Measurements from ENCODE around the gene CPNE9. TPM values are rescaled to one million over a fixed set of nuclear protein-coding genes. Genes with fewer than 3 reads are reported as not detected.

CPNE9 gene
- total RNA-seq, 2 donors from 2014 or later = not detected

DNA sequence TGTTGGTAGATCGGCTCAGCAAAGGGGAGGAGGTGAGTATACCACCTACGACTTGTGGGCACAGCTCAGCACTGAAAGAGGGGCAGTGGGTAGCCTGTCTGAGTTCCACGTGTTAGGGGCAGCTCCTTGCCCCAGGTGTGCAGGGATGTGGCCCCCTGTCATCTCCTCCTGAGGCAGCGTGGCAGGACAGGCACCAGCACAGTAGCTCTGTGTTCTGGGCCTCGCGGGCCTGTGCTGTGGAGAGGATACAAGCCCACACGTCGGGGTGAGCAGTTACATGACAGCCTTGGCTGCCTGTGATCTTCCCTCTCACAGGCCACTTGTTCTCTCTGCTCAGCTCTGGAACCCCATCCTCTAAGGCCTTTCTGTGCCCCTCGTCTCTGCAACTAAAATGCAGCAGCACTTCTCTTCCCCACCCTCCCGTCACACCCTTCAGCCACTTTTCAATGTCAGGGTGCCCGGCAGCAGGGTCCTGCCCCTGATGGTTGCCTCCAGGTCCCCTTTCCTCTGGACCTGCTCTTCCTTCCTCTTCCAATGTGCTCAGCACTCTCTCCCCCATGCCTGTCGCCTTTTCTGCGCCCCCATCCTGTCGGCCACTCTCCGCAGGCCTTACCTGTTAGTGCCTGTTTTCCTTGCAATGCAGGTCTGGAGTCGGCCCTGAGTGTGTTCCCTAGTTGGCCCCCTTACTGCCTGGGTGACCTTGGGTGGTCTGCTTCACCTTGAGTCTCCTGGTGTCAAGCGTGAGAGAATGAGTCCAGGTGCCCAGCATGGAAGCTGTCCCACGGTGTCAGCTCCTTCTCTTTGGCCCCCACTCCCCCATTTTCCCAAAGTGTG lies 18.2 kb upstream of the CPNE9 start:
- no peak for DNase-seq
- intact Hi-C loops (cut with DNase I, micrococcal nuclease) = no loop called here
- ATAC-seq = no peak

DNA sequence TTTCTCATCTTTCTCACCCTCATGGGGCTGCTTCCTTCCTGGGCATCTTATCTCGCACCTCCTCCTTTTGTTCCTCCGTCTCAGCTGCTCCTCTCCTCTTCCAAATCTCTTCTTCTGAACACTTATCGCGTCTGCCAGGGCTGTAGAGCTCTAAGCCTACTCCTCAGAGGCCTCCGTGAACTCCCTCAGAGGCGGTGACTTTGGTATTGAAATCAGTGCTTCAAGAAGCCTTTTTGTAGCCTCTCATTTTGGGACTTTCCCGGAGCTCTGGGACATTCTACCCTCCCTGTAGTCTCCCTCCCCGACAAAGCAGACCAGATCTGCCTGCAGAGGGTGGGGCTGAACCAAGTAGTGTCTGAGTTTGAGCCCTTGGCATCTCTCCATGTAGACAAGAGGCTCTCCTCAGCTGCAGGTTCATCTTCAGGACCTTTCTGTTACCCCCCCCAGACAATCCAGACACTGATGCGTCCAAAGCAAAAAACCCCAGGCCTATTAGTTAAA lies 17.5 kb upstream of the CPNE9 start:
- DNase-seq = no peak
- intact Hi-C loops (cut with DNase I, micrococcal nuclease) = no loop called here
- no peak for ATAC-seq

DNA sequence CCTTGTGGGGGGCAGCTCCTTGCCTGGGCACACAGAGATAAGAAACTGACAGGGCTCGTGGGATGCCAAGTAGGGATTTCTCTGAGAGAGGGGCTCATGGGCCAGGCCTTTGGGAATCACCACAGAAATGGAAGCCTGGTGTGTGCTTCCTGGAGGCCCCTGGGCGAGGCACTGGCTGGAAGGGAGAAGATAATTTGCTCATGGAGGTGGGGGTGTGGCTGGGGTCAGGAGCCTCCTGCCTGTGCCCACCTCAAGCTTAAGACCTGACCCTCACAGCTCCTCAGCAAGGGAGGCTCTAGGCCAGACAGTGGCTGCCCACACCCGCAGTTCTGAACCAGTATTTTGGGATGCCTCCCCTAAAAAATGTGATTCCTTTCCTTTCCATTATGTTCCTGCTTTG lies 16.9 kb upstream of the CPNE9 start:
- intact Hi-C loops (cut with DNase I, micrococcal nuclease) = no loop called here
- DNase-seq (no peak), ATAC-seq (no peak)

DNA sequence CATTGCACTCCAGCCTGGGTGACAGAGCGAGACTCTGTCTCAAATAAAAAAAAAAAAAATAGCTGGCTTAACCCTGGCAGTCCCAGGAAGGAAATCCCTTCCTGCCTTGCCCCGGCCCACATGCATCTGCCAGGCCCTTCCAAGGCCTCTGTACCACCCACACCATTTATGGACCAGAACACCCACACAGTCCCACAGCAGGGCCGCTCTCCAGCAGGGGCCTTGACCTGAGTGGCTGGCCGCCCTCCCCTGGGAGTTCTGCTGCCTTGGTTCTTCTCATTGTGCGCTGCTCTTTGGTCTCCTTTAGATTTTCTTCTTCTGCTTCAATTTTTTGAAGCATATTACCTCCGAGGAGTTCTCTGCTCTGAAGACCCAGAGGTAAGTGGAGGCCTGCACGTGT lies 16.1 kb upstream of the CPNE9 start:
- intact Hi-C loops (cut with DNase I, micrococcal nuclease) = no loop called here
- DNase-seq (no peak), ATAC-seq (no peak)

DNA sequence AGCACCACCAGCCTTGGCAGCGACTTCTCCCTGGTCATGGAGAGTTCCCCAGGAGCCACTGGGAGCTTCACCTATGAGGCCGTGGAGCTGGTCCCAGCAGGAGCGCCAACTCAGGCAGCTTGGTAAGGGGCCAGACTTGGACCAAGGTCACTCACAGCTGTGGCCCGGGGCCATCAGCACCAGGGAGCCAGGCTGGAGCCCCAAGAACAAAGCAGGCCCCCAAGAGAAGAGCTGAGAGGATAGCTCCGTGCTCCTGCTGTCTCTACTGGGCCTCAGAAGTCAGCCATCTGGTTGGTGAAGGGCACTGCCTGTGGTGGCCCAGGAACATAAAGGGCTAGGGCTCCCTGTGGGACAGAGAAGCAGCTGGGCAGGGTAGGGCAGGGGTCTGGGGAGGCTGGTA lies 14.7 kb upstream of the CPNE9 start:
- ATAC-seq = no peak
- DNase-seq = no peak
- intact Hi-C loops (cut with DNase I, micrococcal nuclease) = no loop called here

DNA sequence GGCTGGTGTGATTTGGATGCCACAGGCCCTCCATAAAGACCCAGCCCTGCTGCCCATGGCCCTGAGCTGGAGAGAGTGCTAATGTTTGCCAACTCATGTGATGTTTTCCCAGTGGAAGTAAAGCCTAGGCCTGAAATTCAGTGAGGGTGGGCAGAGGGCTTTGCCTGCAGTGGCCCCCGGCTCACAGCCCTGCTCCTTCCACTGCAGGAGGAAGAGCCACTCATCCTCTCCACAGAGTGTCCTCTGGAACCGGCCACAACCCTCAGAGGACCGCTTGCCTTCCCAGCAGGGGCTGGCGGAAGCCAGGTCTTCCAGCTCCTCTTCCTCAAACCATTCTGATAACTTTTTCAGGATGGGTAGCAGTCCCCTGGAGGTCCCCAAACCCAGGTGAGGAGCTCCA lies 13.9 kb upstream of the CPNE9 start:
- DNase-seq (no peak), ATAC-seq (no peak)
- intact Hi-C loops (cut with DNase I, micrococcal nuclease) = no loop called here

DNA sequence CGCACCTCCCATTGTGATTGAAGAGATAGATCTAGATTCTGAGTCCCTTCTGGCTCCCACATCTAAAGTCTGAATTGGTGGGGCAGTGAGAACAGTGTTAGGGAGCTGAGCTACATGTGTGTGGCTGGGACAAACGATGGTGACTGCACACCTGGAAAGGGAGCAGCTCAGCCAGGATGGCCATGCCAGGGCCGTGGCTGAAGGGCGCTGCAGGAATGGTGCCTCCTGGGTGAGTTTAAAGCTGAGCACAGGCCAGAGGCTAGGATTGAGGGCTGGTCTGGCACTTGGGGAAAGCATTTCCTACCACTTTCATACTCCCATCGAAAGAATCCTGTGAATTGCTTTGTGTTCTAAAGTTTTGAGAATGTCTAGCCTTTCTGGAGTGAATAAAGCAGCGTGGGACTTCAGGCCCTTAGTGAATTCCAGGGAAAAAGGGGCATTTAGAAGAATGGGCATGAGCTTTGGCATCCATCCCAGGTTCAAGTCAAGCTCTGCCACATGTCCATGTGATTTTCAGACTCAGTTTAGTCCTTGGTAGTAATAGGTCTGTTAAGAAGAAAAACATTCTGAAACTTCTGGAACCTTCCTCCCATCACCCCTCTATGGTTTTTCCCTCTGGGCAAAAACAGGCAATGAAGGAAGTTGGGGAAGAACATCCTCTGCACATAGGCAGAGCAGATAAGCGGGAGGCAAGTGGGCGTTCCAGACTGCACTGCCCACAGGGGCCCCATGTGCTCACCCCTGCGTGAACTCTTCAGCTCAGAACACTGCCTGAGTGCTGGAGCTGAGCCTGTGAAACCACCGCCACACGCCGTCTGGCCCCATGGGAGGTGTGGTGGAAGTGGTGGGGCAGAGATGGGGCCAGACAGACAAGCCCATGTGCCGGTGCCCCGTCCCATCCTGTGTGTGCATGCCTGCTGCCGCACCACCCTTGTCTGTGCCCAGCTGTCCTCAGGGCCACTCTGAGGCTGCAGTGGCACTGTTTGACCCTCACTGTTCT lies 12.9 kb upstream of the CPNE9 start:
- no peak for DNase-seq
- ATAC-seq = no peak

DNA sequence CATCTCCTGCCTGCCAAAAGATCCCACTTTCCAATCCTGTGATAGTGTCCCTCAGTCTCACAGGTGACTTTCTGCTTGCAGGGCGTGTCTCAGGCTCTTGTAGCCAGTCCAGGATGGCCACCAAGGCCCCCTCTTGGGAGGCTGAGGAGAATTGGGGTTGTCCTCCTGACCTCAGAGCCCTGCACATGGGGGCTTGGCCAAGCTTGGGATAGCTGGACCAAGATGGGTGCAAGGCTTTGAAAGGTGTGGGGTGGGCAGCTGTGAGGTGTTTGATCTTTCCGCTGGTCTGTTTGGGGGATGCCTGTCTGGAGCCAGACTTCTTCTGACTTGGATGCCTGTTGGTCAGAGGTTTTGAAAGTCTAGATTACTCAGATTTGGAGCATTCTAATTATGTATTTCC lies 12.0 kb upstream of the CPNE9 start:
- DNase-seq (no peak), ATAC-seq (no peak)
- intact Hi-C loops (cut with DNase I, micrococcal nuclease) = no loop called here

More for the DNA sequence above, 12.9 kb upstream of the CPNE9 start:
- intact Hi-C loops (cut with DNase I, micrococcal nuclease) = no loop called here

DNA sequence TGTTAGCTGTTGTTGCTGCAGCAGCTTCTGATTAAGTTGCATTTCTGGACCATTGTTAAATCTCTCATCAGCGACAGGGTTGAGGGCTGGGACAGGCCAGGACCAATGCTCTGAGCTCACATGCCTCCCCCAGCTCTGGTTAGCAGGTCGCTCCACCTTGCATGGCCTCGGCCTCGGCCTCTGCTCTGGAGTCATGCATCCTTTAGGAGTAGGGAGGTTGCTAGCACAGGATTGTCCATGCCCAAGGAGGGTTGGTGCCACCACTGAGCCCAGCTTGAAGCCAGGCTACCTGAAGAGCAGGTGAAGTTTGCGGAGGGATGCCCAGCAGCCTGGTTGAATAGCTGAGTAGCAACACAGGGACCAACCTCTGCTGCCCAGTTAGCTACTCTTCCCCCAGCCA lies 11.2 kb upstream of the CPNE9 start:
- intact Hi-C loops (cut with DNase I, micrococcal nuclease) = no loop called here
- ATAC-seq = no peak
- DNase-seq = no peak

DNA sequence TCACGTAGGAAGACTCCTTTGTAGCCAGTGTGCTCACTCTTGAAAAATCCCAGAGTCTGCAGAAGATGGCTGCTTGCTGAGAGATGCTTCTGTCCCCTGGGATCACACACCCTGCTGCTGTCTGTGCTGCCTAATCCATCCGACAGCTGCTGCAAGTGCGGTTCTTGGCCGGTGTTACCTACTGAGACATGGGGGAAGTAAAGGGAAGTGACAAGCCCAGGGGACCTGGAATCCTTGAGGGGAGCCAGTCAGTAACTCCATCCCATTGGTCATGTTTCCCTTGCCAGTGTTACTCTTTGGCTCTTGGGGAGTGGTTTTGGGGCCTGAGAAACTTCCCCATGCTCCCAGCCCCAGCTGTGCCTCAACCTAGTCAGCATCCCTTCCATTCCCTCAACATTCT lies 8.3 kb upstream of the CPNE9 start:
- intact Hi-C loops (cut with DNase I, micrococcal nuclease) = no loop called here
- DNase-seq (no peak), ATAC-seq (no peak)

DNA sequence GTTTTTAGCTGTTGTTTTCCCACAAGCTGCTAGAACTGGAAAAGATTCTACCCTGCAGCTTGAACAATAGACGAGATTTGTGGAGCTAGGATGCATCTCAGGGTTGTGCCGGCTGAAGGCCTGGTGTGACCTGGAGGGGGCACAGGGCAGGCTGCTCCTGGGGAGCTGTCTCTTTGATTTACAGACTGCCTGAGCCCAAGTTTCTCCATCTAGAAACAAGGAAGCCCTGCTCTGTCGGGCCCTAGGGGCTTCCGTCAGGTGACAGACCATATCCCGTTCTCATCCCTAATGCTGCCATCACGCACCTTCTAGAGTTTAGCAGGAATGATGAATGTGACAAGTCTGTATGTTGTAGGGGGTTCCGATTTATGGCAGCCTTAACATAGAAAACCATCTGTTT lies 7.9 kb upstream of the CPNE9 start:
- intact Hi-C loops (cut with DNase I, micrococcal nuclease) = no loop called here
- ATAC-seq (no peak), DNase-seq (no peak)

DNA sequence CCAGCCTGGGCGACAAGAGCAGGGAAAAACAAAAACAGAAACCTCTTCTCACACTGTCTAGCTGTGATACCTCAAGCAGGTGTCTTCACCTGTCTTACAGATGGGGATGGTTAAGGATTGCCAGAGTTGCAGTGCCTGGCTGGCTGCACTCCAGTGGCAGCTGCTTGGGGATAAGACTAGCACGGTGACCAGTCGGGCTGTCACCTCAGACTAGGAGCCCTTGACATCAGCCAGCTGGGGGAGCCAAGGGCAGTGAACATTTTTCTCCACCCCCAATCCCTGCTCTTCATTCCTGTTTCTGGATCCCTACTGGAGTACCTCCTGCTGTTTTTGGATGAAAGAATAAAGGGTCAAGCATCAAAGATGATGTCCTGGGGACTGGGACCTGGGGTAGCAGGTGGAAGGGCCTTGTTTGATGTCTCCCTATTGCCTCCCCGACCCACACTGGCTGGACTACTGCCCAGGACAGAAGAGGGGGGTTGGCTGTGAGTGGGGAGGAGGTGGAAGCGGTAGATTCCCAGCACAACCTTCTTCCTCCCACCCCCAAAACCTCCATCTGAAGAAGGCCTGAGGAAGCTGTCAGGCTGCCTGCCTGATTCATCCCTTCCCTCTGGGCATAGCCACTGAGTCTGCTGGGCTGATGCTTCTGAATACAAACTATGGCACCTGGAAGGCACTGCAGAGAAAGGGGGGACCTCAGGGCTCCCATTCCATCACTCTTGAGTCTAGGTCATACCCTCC lies 7.0 kb upstream of the CPNE9 start:
- DNase-seq = no peak
- intact Hi-C loops (cut with DNase I, micrococcal nuclease) = no loop called here
- ATAC-seq = no peak

DNA sequence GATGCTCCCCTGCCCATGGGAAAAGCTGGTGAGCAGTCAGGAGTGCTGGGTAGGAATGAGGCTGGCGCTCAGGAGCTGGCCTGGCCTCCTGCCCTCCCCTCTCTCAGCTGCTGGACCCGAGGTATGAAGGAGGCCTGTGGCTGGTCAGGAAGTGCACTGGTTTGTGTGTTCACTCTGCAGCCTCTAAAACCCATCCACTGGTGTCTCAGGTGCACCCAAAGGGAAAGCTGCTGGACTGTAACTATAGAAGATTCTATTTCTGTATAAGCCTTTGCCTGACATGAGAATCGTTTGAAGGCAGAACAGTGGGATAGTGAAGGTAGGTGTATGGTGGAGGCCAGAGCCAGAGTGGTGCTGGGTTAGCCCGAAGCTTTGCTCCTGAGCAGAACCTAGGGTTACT lies 5.7 kb upstream of the CPNE9 start:
- ATAC-seq (no peak), DNase-seq (no peak)
- intact Hi-C loops (cut with DNase I, micrococcal nuclease) = no loop called here

DNA sequence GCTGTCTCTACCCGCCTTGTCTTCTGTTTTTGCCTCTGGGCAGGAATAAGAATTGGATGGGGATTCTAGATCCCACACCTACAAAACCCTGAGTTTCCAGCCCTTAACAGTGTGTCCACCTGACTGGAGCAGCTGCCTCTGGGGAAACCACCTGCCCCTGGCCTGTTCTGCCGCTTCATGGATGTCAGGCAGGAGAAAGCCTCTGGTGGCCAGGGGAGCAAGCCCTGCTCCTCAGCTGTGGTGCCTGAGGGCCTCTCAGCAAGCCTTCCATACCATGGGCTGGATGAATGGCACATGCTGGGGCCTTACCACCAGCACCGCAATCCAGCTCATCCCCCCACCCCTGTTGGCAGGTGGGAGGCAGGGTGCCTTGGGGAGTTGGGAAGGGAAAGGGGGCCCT lies 5.3 kb upstream of the CPNE9 start:
- intact Hi-C loops (cut with DNase I, micrococcal nuclease) = no loop called here
- ATAC-seq = no peak
- no peak for DNase-seq

DNA sequence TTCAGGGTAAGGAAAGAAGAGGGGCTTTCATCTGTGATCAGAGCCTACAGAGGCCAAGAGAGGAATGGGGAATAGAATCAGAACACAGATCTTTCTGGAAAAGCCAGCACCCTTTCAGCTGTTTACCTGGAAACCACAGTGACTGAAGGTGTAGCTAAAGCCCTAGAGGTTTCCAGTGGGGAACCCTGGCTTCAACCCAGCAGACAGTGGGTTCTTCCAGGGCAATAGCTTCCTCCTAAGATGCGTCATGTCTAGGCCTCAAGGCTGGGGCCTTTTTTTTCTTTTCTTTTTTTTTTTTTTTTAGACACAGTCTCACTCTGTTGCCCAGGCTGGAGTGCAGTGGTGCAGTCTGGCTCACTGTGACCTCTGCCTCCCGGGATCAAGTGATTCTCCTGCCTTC lies 3.1 kb upstream of the CPNE9 start:
- ATAC-seq = no peak
- intact Hi-C loops (cut with DNase I, micrococcal nuclease) = no loop called here
- DNase-seq = no peak

DNA sequence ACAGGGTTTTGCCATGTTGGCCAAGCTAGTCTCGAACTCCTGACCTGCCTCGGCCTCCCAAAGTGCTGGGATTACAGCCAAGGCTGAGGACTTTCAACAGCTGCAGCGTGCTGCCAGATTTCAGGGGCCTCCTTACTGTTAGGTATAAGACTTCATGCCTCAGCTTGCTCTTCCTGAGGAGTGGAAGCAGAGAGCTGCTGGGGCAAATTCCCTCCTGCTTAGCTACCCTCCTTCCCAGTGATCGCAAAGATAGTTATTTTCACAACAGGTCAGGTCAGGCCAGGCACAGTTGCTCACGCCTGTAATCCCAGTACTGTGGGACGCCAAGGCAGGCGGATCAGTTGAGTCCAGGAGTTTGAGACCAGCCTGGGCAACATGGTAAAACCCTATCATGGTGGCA lies 2.6 kb upstream of the CPNE9 start:
- DNase-seq (no peak), ATAC-seq (no peak)
- intact Hi-C loops (cut with DNase I, micrococcal nuclease) = no loop called here

DNA sequence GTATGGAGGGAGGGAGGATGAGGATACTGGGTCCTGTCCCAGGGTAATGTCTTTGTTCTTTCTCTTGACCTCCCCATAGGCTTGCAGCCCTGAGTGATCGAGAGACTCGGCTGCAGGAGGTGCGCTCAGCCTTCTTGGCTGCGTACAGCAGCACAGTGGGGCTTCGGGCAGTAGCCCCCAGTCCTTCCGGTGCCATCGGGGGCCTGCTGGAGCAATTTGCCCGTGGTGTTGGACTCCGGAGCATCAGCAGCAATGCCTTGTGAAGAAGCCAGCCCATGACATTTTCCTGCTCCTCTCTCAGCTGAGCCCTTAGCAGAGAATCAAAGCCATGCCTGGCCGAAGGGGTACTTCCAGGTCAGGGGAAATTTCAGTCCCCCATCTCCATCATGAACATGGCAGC lies 1.9 kb upstream of the CPNE9 start:
- no peak for ATAC-seq
- no peak for DNase-seq
- intact Hi-C loops (cut with DNase I, micrococcal nuclease) = no loop called here

DNA sequence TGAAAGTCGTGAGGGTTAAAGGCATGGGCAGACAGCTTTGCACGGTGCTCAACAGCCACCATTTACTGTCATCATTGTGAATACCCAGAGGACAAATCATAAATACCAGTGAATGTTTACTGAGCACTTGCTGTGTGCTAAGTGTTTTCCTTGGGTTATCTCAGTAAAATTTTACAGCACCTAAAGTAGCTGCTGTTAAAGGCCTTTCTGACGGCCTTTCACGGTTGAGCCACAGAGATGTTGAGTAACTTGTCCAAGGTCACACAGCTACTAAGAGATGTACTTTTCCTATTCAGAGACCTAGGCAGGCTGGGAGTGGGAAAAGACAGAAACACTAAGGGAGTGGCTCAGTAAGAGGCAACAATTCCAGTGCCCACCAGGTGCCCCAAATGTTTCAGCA lies 393 bp upstream of the CPNE9 start:
- no peak for ATAC-seq
- intact Hi-C loops (cut with DNase I, micrococcal nuclease) = no loop called here
- DNase-seq = no peak

Measured in left colon (tissue), 2 donors.